ENCODE results near the gene ROBO1. TPM values are rescaled to one million over a fixed set of nuclear protein-coding genes. Genes with fewer than 3 reads are reported as not detected.

ROBO1 gene
- polyA plus RNA-seq, 4 donors: 80.6 to 111 (median 101) TPM

GRCh38 chr3:79672731-79673130 lies 95.1 kb downstream of the ROBO1 start:
- DNase-seq (ENCODE audit: low read depth in 4 of 4, low spot score in 3 of 4): no peak

- DNase-seq (ENCODE audit: low read depth in 4 of 4, low spot score in 3 of 4): no peak
Measured at GRCh38 chr3:79672075-79672474, 95.7 kb downstream of the ROBO1 start.

- no peak for DNase-seq (ENCODE audit: low read depth in 4 of 4, low spot score in 3 of 4)
Measured at GRCh38 chr3:79670178-79670577, 97.6 kb downstream of the ROBO1 start.

- no peak for DNase-seq (ENCODE audit: low read depth in 4 of 4, low spot score in 3 of 4)
Measured at GRCh38 chr3:79664455-79664854, 103.3 kb downstream of the ROBO1 start.

- no peak for DNase-seq (ENCODE audit: low read depth in 4 of 4, low spot score in 3 of 4)
Measured at GRCh38 chr3:79661896-79662295, 105.9 kb downstream of the ROBO1 start.

GRCh38 chr3:79657076-79657475 lies 110.7 kb downstream of the ROBO1 start:
- DNase-seq (ENCODE audit: low read depth in 4 of 4, low spot score in 3 of 4): no peak

GRCh38 chr3:79654019-79654418 lies 113.8 kb downstream of the ROBO1 start:
- DNase-seq (ENCODE audit: low read depth in 4 of 4, low spot score in 3 of 4): no peak

- DNase-seq (ENCODE audit: low read depth in 4 of 4, low spot score in 3 of 4): no peak
Measured at GRCh38 chr3:79653266-79653830, 114.5 kb downstream of the ROBO1 start.

- peak; percentile 13 to 45 (median 29) for DNase-seq (ENCODE audit: low read depth in 4 of 4, low spot score in 3 of 4)
Measured at GRCh38 chr3:79651536-79652065, 116.2 kb downstream of the ROBO1 start.

GRCh38 chr3:79639855-79640254 lies 127.9 kb downstream of the ROBO1 start:
- no peak for DNase-seq (ENCODE audit: low read depth in 4 of 4, low spot score in 3 of 4)

- DNase-seq (ENCODE audit: low read depth in 4 of 4, low spot score in 3 of 4): no peak
Measured at GRCh38 chr3:79636372-79636771, 131.4 kb downstream of the ROBO1 start.

- DNase-seq (ENCODE audit: low read depth in 4 of 4, low spot score in 3 of 4): no peak
Measured at GRCh38 chr3:79632842-79633241, 135.0 kb downstream of the ROBO1 start.

GRCh38 chr3:79618883-79619282 lies 148.9 kb downstream of the ROBO1 start:
- DNase-seq (ENCODE audit: low read depth in 4 of 4, low spot score in 3 of 4): no peak

GRCh38 chr3:79606414-79606813 lies 161.4 kb downstream of the ROBO1 start:
- DNase-seq (ENCODE audit: low read depth in 4 of 4, low spot score in 3 of 4): no peak

GRCh38 chr3:79604681-79605080 lies 163.1 kb downstream of the ROBO1 start:
- no peak for DNase-seq (ENCODE audit: low read depth in 4 of 4, low spot score in 3 of 4)

GRCh38 chr3:79602385-79602784 lies 165.4 kb downstream of the ROBO1 start:
- no peak for DNase-seq (ENCODE audit: low read depth in 4 of 4, low spot score in 3 of 4)

GRCh38 chr3:79598594-79598993 lies 169.2 kb downstream of the ROBO1 start:
- peak in 1 of 4 donors; percentile 3 for DNase-seq (ENCODE audit: low read depth in 4 of 4, low spot score in 3 of 4)

- no peak for DNase-seq (ENCODE audit: low read depth in 4 of 4, low spot score in 3 of 4)
Measured at GRCh38 chr3:79597709-79598108, 170.1 kb downstream of the ROBO1 start.

- DNase-seq (ENCODE audit: low read depth in 4 of 4, low spot score in 3 of 4): no peak
Measured at GRCh38 chr3:79587150-79587549, 180.6 kb downstream of the ROBO1 start.

- DNase-seq (ENCODE audit: low read depth in 4 of 4, low spot score in 3 of 4): no peak
Measured at GRCh38 chr3:79586232-79586631, 181.6 kb downstream of the ROBO1 start.

- DNase-seq (ENCODE audit: low read depth in 4 of 4, low spot score in 3 of 4): no peak
Measured at GRCh38 chr3:79572930-79573329, 194.9 kb downstream of the ROBO1 start.

GRCh38 chr3:79568938-79569337 lies 198.9 kb downstream of the ROBO1 start:
- DNase-seq (ENCODE audit: low read depth in 4 of 4, low spot score in 3 of 4): no peak

GRCh38 chr3:79564192-79564591 lies 203.6 kb downstream of the ROBO1 start:
- DNase-seq (ENCODE audit: low read depth in 4 of 4, low spot score in 3 of 4): peak in 2 of 4 donors; percentile 3 to 17

Data from right renal pelvis (tissue), 4 donors.